HG03108 (cell line): ENCODE data around the gene RICTOR.

Experiments used
- ATAC-seq: cut with Tn5 transposase; IDR thresholded peaks from one replicate; pipeline ENCODE4 v1.9.1; 2021; ENCODE audit warnings: moderate library complexity; ENCODE audit not compliant: unreplicated experiment

RICTOR gene

GRCh38 chr5:38891563-38891962 lies 182.6 kb downstream of the RICTOR start:
- no peak for ATAC-seq

GRCh38 chr5:38889424-38889823 lies 184.8 kb downstream of the RICTOR start:
- no peak for ATAC-seq

- ATAC-seq = no peak
Measured at GRCh38 chr5:38888041-38888440, 186.2 kb downstream of the RICTOR start.
